Stomach (tissue), 4 donors: Measurements from ENCODE around the gene CCPG1.

Source experiments
- CTCF ChIP-seq, 7 experiments: fragments of 450-650 bp in 4 of 7; fragments of 200-600 bp in 3 of 7; sonication (generic) in 3 of 7; IDR thresholded peaks; one replicate each; pipeline ENCODE4 v1.5.1; 2016 to 2019; ENCODE audit warnings: antibody characterized with exemption in 7 of 7, control low read depth in 2 of 7, mild to moderate bottlenecking in 1 of 7
- POLR2AphosphoS5 ChIP-seq, 3 donors: sonication (generic); formaldehyde crosslinking; IDR thresholded peaks; one replicate each; pipeline ENCODE4 v1.6.1; 2016; ENCODE audit warnings: antibody characterized with exemption in 3 of 3

- TF ChIP-seq CTCF (IDR thresholded peaks at IDR 0.05) (no peak), POLR2AphosphoS5 (IDR thresholded peaks at IDR 0.05) (no peak)
Observed at GRCh38 chr15:55357774-55358173, 50.4 kb downstream of the CCPG1 start.
